HuH-7 (cell line): ENCODE results near the gene PCDHGA9.
"Not testable (repeated sequence)": the region's sequence is repeated elsewhere in the genome, so short reads cannot be mapped to it uniquely, and the experiment has no call there.

Experiments used
- DNase-seq: peaks from one replicate; pipeline ENCODE4 v3.0.0; 2011; ENCODE audit warnings: low spot score

The PCDHGA9 gene

DNA sequence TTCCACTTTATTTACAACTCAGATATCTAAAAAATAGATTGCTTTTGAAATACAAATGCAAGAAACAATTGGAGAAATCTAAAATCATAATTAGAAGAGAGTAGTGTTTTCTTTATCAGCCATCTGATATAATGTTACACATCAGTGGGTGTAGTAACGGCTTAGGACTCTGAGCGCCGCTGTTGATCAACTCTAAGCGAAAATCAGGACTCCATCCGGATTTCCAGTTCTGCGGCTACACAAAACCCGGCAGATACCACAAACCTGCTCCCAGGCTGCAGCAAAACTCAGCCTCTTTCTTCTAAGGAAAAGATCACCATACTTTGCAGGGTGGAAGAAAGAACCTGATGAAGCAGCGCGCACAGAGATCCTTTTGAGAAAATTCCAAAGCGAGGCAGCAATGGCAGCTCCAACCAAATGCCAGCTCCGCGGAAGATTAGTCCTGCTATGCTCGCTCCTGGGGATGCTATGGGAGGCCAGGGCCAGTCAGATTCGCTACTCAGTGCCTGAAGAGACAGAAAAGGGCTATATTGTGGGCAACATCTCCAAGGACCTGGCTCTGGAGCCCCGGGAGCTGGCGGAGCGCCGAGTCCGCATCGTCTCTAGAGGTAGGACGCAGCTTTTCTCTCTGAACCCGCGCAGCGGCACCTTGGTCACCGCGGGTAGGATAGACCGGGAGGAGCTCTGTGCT lies at the start of gene PCDHGA9:
Gene PCDHGA9, plus strand, starts transcription at position 226 of the 691 bp plus-strand sequence. Its CDS starts 175 bp downstream, at position 401.
- peak; percentile 38 for DNase-seq

DNA sequence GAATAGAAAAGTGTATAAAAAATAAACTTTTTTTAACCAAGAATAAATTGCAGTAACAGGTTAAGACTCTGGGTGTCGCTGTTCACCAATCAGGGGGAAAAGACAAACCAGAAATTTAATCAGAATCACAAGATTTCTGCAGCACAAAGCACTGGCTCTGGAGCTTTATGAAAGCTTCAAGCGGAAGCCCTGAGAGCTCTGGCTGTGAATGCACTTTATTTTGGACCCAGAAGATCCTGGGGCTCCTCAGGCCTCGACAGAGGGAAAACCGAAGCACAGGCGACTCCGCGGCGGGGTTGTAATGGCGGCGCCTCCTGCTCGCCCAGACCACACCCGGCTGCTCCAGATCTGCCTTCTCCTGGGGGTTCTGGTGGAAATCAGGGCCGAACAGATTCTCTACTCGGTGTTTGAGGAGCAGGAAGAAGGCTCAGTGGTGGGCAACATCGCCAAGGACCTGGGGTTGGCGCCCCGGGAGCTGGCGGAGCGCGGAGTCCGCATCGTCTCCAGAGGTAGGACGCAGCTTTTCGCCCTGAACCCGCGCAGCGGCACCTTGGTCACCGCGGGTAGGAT lies 47.6 kb upstream of the PCDHGA9 start, which contains the start of gene PCDHGA4:
Gene PCDHGA4, plus strand, starts transcription at position 122 of the 570 bp plus-strand sequence. Its CDS starts 87 bp downstream, at position 209.
- DNase-seq, result no peak

DNA sequence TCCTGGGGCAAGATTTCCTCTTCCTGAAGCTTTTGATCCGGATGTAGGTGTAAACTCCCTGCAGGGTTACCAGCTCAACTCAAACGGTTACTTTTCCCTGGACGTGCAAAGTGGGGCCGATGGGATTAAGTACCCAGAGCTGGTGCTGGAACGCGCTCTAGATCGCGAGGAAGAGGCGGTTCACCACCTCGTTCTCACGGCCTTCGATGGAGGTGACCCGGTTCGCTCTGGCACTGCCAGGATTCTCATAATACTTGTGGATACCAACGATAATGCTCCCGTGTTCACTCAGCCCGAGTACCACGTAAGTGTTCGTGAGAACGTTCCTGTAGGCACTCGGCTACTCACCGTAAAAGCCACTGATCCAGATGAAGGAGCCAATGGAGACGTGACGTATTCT lies 46.9 kb upstream of the PCDHGA9 start:
- DNase-seq, result no peak

DNA sequence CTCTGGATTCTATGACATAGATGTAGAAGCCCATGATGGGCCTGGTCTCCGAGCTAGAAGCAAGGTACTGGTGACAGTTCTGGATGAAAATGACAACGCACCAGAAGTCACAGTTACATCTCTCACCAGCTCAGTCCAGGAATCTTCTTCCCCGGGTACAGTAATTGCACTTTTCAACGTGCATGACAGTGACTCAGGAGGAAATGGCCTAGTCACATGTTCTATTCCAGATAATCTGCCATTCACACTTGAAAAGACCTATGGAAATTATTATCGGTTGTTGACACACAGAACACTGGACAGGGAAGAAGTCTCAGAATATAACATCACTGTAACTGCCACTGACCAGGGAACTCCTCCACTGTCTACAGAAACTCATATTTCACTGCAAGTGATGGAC lies 46.4 kb upstream of the PCDHGA9 start:
- DNase-seq, result no peak

DNA sequence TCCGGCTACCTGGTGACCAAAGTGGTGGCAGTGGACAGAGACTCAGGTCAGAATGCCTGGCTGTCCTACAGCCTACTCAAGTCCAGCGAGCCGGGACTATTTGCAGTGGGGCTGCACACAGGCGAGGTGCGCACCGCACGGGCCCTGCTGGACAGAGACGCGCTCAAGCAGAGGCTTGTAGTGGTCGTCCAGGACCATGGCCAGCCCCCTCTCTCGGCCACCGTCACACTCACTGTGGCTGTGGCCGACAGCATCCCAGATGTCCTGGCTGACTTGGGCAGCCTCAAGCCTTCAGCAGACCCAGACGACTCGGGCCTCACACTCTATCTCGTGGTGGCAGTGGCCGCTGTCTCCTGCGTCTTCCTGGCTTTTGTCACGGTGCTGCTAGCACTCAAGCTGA lies 45.6 kb upstream of the PCDHGA9 start:
- no peak for DNase-seq

DNA sequence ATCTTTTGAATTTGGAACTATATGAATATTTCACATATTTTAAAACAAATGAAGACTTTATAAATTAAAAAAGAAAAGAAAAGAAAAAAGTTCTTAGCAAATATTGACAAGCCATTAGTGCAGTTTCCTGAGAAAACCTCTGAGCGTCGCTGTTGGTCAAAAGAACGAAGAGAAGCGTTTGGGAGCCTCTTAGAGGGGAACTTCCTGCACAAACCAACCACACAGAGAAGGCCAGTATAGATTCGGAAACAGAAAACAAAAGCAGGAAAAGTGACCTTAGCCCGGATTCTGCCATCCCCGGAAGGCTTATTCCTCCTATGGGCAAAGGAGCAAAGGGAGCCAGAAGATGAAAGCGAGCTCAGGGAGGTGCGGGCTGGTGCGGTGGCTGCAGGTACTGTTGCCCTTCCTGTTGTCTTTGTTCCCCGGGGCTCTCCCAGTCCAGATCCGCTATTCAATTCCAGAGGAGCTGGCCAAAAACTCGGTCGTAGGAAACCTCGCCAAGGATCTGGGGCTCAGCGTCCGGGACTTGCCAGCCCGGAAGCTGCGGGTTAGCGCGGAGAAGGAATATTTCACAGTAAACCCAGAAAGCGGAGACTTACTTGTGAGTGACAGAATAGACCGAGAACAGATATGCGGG lies 42.7 kb upstream of the PCDHGA9 start, which contains the start of gene PCDHGB2:
Gene PCDHGB2, plus strand, starts transcription at position 205 of the 637 bp plus-strand sequence. Its CDS starts 142 bp downstream, at position 347.
- DNase-seq, result peak; percentile 44

DNA sequence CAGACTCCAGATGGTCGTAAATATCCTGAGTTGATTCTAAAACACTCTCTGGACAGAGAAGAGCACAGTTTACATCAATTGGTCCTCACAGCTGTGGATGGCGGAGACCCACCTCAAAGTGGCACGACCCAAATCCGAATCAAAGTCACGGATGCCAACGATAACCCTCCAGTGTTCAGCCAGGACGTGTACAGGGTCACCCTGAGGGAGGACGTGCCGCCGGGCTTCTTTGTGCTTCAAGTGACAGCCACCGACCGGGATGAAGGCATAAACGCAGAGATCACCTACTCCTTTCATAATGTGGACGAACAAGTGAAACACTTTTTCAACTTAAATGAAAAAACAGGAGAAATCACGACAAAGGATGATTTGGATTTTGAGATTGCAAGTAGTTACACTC lies 41.9 kb upstream of the PCDHGA9 start:
- no peak for DNase-seq

DNA sequence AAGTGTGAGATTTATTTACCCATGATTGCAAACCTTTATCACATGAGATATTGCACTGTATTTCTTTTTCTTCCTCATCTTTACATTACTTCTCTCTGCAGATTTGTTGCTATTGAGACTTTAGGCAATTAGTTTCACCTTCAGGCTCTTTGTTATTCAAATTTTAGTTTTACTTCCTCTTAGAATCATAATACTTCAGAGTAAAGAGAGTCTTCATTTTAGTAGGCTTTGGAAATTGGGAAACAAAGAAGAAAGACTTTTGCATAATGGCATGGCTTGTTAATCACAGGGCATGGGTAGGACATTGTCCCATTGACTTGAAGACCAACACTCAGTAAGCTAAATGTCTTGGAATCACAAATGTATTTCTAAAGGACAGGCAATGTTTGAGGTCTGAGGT lies 39.9 kb upstream of the PCDHGA9 start:
- DNase-seq, result no peak

DNA sequence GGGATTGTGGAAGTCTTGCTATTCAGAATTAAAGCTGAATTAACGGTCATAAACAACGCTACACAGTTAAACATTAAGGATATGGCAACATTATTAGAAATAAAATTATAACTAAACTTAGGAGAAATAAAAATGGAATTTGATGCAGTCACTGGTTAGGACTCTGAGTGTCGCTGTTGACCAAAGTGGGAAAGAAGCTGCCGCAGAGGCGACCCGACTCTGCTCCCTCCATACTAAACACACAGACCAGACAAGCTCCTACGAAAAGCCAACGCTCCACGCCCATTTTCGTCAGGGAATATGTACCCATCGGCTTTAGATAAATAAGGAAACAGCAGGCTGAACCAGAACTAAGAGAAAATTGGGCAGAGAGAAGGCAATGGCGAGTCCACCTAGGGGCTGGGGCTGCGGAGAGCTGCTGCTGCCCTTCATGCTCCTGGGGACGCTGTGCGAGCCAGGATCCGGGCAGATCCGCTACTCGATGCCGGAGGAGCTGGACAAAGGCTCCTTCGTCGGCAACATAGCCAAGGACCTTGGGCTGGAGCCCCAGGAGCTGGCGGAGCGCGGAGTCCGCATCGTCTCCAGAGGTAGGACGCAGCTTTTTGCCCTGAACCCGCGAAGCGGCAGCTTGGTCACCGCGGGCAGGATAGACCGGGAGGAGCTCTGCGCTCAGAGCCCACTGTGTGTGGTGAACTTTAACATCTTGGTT lies 38.5 kb upstream of the PCDHGA9 start, which contains the start of gene PCDHGA5:
Gene PCDHGA5, plus strand, starts transcription at position 211 of the 709 bp plus-strand sequence. Its CDS starts 169 bp downstream, at position 380.
- no peak for DNase-seq

DNA sequence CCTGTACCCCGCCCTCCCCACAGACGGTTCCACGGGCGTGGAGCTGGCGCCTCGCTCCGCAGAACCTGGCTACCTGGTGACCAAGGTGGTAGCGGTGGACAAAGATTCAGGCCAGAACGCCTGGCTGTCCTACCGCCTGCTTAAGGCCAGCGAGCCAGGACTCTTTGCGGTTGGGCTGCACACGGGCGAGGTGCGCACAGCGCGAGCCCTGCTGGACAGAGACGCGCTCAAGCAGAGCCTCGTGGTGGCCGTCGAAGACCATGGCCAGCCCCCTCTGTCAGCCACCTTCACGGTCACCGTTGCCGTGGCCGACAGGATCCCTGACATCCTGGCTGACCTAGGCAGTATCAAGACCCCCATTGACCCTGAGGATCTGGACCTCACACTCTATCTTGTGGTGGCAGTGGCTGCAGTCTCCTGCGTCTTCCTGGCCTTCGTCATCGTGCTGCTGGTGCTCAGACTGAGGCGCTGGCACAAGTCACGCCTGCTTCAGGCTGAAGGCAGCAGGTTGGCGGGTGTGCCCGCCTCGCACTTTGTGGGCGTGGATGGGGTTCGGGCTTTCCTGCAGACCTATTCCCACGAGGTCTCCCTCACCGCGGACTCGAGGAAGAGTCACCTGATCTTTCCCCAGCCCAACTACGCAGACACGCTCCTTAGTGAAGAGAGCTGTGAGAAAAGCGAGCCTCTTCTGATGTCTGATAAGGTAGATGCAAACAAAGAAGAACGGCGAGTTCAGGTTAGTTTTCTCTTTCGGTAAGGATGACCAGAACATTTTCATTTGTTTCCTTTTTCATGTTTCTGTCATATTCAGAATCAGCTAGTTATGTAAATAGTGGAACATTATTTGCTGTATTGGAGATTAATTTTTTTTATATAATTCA lies 36.3 kb upstream of the PCDHGA9 start:
- DNase-seq, result no peak

DNA sequence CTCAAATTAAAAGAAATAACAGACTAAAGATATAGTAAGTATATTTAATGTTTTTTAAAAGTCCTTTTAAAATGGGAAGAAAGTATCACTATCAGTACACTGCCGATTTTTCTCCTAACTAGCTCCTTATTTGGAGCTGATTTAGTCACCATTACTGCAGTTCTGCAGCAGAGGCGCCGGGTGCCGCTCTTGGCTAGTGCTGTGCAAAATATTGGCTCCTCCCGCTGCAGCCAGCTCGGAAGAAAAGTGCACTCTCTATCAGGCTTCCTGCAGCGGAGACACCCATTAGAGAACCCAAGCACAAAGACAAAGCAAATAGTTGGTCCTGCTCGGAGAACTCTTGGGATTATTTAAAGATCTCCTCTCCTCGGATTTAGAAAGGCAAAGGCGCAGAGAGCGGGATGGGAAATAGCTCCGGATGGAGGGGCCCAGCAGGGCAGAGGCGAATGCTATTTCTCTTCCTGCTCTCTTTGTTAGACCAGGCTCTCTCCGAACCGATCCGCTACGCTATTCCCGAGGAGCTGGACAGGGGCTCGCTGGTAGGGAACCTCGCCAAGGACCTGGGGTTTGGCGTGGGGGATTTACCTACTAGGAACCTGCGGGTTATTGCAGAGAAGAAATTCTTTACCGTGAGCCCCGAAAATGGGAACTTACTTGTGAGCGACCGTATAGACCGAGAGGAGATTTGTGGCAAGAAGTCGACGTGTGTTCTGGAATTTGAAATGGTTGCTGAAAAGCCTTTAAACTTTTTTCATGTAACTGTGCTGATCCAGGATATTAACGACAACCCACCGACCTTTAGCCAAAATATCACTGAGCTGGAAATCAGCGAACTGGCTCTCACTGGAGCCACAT lies 32.4 kb upstream of the PCDHGA9 start, which contains the start of gene PCDHGB3:
Gene PCDHGB3, plus strand, starts transcription at position 249 of the 855 bp plus-strand sequence. Its CDS starts 153 bp downstream, at position 402.
- no peak for DNase-seq

DNA sequence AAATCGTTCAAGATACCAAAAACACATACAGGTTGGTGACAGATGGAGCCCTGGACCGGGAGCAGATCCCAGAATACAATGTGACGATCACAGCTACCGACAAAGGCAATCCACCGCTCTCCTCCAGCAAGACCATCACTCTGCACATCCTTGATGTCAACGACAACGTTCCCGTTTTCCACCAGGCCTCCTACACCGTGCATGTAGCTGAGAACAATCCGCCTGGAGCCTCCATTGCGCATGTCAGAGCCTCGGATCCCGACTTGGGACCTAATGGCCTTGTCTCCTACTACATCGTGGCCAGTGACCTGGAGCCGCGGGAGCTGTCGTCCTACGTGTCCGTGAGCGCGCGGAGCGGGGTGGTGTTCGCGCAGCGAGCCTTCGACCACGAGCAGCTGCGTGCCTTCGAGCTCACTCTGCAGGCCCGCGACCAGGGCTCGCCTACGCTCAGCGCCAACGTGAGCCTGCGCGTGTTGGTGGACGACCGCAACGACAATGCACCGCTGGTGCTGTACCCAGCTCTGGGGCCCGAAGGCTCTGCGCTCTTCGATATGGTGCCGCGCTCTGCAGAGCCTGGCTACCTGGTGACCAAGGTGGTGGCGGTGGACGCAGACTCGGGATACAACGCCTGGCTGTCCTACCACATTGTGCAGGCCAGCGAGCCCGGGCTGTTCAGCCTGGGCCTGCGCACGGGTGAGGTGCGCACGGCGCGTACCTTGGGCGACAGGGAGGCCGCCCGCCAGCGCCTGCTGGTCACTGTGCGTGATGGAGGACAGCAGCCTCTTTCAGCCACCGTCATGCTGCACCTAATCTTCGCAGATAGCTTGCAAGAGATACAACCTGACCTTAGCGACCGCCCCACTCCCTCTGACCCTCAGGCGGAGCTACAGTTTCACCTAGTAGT lies 30.8 kb upstream of the PCDHGA9 start:
- no peak for DNase-seq

DNA sequence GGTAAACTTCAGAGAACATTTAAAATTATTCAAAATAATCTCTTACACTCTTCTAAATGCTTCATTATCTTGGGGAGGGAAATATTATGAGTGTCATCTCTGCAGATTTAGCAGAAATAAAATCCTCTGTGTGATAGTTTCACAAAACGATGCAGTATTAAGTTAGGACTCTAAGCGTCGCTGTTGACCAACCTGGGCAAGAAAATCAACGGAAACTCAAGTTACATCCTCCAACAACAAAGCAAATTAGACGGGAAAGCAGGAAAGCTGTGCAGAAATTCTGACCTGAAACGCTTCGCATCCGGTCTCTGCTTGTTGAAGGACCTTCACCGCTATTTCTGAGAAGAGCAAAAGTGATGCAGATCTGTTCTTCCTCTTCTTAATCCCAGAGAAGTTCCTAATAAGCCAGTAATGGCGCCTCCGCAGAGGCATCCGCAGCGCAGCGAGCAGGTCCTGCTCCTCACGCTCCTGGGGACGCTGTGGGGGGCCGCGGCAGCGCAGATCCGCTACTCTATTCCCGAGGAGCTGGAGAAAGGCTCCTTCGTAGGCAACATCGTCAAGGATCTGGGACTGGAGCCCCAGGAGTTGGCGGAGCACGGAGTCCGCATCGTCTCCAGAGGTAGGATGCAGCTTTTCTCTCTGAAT lies 28.8 kb upstream of the PCDHGA9 start, which contains the start of gene PCDHGA6:
Gene PCDHGA6, plus strand, starts transcription at position 219 of the 645 bp plus-strand sequence. Its CDS starts 193 bp downstream, at position 412.
- no peak for DNase-seq

DNA sequence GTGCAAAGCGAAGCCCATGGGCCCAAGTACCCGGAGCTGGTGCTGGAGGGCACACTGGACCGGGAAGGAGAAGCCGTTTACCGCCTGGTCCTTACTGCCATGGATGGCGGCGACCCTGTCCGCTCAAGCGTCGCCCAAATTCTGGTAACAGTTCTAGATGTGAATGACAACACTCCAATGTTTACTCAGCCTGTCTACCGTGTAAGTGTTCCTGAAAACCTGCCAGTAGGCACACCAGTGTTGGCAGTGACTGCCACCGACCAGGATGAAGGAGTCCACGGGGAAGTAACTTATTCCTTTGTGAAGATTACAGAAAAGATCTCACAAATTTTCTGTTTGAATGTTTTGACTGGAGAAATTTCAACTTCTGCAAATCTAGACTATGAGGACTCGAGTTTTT lies 28.0 kb upstream of the PCDHGA9 start:
- DNase-seq, result no peak

DNA sequence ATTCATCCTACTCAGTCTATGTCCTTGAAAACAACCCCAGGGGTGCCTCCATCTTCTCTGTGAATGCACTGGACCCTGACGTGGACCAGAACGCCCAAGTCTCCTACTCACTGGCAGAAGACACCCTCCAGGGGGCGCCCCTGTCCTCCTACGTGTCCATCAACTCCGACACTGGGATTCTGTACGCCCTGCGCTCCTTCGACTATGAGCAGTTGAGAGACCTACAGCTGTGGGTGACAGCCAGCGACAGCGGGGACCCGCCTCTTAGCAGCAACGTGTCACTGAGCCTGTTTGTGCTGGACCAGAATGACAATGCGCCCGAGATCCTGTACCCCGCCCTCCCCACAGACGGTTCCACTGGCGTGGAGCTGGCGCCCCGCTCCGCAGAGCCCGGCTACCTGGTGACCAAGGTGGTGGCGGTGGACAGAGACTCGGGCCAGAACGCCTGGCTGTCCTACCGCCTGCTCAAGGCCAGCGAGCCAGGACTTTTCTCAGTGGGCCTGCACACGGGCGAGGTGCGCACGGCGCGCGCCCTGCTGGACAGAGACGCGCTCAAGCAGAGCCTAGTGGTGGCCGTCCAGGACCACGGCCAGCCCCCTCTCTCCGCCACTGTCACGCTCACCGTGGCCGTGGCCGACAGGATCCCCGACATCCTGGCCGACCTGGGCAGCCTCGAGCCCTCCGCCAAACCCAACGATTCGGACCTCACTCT lies 27.0 kb upstream of the PCDHGA9 start:
- DNase-seq, result not testable (repeated sequence)

DNA sequence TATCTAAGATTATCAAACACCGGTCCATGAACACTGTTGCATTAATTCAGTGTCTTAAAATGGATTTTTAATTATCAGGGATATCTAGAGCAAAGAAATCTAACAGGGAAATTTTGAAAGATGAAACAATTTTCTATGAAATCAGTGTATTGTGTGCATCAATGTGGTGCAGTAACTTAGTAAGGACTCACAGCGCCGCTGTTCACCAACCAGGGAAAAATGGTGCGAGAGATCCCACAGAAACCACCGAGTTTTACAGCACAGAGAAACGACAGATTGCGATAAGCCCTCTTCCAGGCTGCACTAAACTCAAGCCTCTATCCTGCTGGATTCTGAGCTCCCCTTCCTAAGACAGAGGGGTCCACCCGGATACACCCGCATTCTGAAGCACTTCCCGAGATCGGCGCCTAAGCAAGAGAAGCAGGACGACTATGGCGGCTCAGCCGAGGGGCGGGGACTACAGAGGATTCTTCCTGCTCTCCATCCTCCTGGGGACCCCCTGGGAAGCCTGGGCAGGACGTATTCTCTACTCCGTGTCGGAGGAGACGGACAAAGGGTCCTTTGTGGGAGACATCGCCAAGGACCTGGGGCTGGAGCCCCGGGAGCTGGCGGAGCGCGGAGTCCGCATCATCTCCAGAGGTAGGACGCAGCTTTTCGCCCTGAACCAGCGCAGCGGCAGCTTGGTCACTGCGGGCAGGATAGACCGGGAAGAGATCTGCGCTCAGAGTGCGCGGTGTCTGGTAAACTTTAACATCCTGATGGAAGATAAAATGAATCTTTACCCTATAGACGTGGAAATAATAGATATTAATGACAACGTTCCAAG lies 19.9 kb upstream of the PCDHGA9 start, which contains the start of gene PCDHGA7:
Gene PCDHGA7, plus strand, starts transcription at position 274 of the 826 bp plus-strand sequence. Its CDS starts 158 bp downstream, at position 432.
- DNase-seq, result peak; percentile 70

DNA sequence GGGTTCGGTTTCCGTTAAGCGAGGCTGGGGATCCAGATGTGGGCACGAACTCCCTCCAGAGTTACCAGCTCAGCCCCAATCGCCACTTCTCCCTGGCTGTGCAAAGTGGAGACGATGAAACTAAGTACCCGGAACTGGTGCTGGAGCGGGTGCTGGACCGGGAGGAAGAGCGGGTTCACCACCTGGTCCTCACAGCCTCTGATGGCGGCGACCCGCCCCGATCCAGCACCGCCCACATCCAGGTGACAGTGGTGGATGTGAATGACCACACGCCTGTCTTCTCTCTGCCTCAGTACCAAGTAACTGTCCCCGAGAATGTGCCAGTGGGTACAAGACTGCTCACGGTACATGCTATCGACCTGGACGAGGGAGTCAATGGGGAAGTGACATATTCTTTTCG lies 19.2 kb upstream of the PCDHGA9 start:
- DNase-seq, result no peak
